Panc1 (cell line): Measurements from ENCODE around the gene KRT13. TPM values are rescaled to one million over a fixed set of nuclear protein-coding genes. Genes with fewer than 3 reads are reported as not detected.
A peak's percentile ranks its signal among the peaks of the same experiment; 100 is the strongest.

Experiments
- ATAC-seq: fragments of 200-7000 bp; cut with Tn5 transposase; 2 replicates; pipeline ENCODE4 v1.9.1; 2020; ENCODE audit warnings: mild to moderate bottlenecking, moderate library complexity
- BruUV-seq: library from RNA; stranded (reverse); fragments of 400-500 nt; replicated peaks from 2 replicates; lab custom pipeline; 2021; lab: Mats Ljungman, UMichigan
- CTCF ChIA-PET: fragments of 300-600 bp; sonication (Branson Sonifier 250); formaldehyde crosslinking; loops from one replicate; lab custom pipeline; 2022; ENCODE audit warnings: antibody characterized with exemption; lab: Charles Lee
- POLR2A ChIA-PET: fragments of 300-600 bp; sonication (Branson Sonifier 250); formaldehyde crosslinking; loops from one replicate; lab custom pipeline; 2022; ENCODE audit warnings: antibody characterized with exemption; lab: Charles Lee
- DNase-seq: peaks from one replicate; pipeline ENCODE4 v3.0.0-alpha.2; 2010; ENCODE audit warnings: low read depth, low spot score
- H3K27ac ChIP-seq: 2 replicates; pipeline ENCODE4 v1.5.1; 2011; ENCODE audit warnings: mild to moderate bottlenecking, low read length, inconsistent platforms
- H3K27me3 ChIP-seq: fragments of 200-500 bp; sonication (Bioruptor generic); 2 replicates; pipeline ENCODE4 v1.6.0; 2014; ENCODE audit warnings: low read length, inconsistent platforms; ENCODE audit not compliant: control insufficient read depth, insufficient read depth
- H3K36me3 ChIP-seq: fragments of 200-500 bp; sonication (Bioruptor generic); 2 replicates; pipeline ENCODE4 v1.5.1; 2014; ENCODE audit warnings: inconsistent platforms, mild to moderate bottlenecking, low read length, moderate library complexity; ENCODE audit not compliant: control insufficient read depth, insufficient read depth
- H3K4me1 ChIP-seq: 2 replicates; pipeline ENCODE4 v1.5.1; 2011; ENCODE audit warnings: inconsistent platforms, mild to moderate bottlenecking, low read length, moderate library complexity; ENCODE audit not compliant: control insufficient read depth, insufficient read depth
- H3K4me3 ChIP-seq, 2 experiments: 2 replicates each; pipeline ENCODE4 v1.5.1; 2011 to 2012; ENCODE audit warnings: low read depth in 2 of 2, low read length in 2 of 2, mild to moderate bottlenecking in 2 of 2, inconsistent platforms in 1 of 2, moderate library complexity in 1 of 2
- H3K9me3 ChIP-seq: fragments of 200-500 bp; sonication (Bioruptor generic); 2 replicates; pipeline ENCODE4 v1.5.1; 2014; ENCODE audit warnings: low read depth, mild to moderate bottlenecking, inconsistent platforms, low read length, moderate library complexity; ENCODE audit not compliant: control insufficient read depth, insufficient read depth
- POLR2AphosphoS5 ChIP-seq: IDR thresholded peaks from 2 replicates; pipeline ENCODE4 v1.6.1; 2012; ENCODE audit warnings: mild to moderate bottlenecking, low read depth, low read length, moderate library complexity
- SIN3A ChIP-seq: IDR thresholded peaks from 2 replicates; pipeline ENCODE4 v1.6.1; 2012; ENCODE audit warnings: low read depth, mild to moderate bottlenecking, low read length, moderate library complexity, borderline replicate concordance; ENCODE audit not compliant: insufficient read depth
- TCF7L2 ChIP-seq: IDR thresholded peaks from 2 replicates; pipeline ENCODE4 v1.6.1; 2011; ENCODE audit warnings: mild to moderate bottlenecking, low read depth, low read length, inconsistent platforms
- in situ Hi-C: cut with HindIII; loops from 2 replicates; pipeline ENCODE4 v1.10.0; 2016; ENCODE audit warnings: low sequenced_read_pairs, low pct_unique_long_range_greater_than_20kb
- intact Hi-C: fragments of 100-400 bp; cut with micrococcal nuclease; formaldehyde crosslinking; loops from one replicate; pipeline ENCODE4 v1.10.0; 2022; ENCODE audit not compliant: unreplicated experiment
- total RNA-seq: library from RNA; stranded (reverse); gene quantifications from one replicate; pipeline ENCODE4 v1.2.1, GENCODE V29; 2021; ENCODE audit not compliant: unreplicated experiment
- TF ChIP-seq, protein P1 (sequence below): fragments of 450-650 bp; IDR thresholded peaks from 2 replicates; pipeline ENCODE4 v1.5.1; 2017; ENCODE audit warnings: mild to moderate bottlenecking
- TF ChIP-seq, protein P2 (sequence below), 2 experiments: IDR thresholded peaks; 2 replicates each; pipeline ENCODE4 v1.6.1; 2011 to 2012; ENCODE audit warnings: low read depth in 2 of 2, control low read depth in 1 of 2, low read length in 1 of 2, mild to moderate bottlenecking in 1 of 2, moderate library complexity in 1 of 2; ENCODE audit not compliant: insufficient read depth in 1 of 2

Gene KRT13
- total RNA-seq, 1 experiment from 2014 or later, result 0.36 TPM

DNA sequence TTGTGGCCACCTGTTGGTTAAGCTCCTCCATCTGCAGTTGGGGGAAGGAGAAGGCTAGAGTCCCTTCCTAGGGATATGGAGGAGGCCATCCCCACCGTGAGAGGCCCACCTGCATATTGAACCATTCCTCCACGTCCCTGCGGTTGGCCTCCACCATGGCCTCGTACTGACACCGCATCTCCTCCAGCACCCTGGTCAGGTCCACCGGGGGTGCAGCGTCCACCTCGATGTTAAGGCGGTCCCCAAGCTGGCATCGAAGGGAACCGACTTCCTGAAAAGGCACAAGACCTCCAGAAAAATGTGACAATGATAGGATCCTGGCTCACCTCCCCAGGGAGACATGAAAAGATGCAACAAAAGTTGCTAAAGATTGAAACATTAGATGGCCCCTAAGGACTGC is 41.2 kb downstream of the KRT13 start:
- ChIA-PET POLR2A (interaction anchor here (0.7 kb wide), 1 partner anchor 10 kb away, joined by 3 read pairs; no protein-coding TSS in a partner anchor), CTCF (no interaction called here)
- no peak for ATAC-seq
- Histone ChIP-seq H3K4me1 (peaks cover 17% of the 10 kb centered on the region), H3K9me3 (peaks cover 8% of the 10 kb centered on the region; the same call in 1 of the 2 replicates), H3K4me3 (no peak overlapping the region), H3K27ac (peak overlapping the region; percentile 85), H3K27me3 (no peaks in the 10 kb centered on the region), H3K36me3 (no peaks in the 10 kb centered on the region)
- in situ Hi-C loops, result no loop called here
- no peak for DNase-seq
- intact Hi-C loops, result no loop called here
- BruUV-seq, result no TSS peak
- TF ChIP-seq, protein P1, sequence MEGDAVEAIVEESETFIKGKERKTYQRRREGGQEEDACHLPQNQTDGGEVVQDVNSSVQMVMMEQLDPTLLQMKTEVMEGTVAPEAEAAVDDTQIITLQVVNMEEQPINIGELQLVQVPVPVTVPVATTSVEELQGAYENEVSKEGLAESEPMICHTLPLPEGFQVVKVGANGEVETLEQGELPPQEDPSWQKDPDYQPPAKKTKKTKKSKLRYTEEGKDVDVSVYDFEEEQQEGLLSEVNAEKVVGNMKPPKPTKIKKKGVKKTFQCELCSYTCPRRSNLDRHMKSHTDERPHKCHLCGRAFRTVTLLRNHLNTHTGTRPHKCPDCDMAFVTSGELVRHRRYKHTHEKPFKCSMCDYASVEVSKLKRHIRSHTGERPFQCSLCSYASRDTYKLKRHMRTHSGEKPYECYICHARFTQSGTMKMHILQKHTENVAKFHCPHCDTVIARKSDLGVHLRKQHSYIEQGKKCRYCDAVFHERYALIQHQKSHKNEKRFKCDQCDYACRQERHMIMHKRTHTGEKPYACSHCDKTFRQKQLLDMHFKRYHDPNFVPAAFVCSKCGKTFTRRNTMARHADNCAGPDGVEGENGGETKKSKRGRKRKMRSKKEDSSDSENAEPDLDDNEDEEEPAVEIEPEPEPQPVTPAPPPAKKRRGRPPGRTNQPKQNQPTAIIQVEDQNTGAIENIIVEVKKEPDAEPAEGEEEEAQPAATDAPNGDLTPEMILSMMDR, result no peak
- no peak for TF ChIP-seq TCF7L2
- TF ChIP-seq, protein P2, sequence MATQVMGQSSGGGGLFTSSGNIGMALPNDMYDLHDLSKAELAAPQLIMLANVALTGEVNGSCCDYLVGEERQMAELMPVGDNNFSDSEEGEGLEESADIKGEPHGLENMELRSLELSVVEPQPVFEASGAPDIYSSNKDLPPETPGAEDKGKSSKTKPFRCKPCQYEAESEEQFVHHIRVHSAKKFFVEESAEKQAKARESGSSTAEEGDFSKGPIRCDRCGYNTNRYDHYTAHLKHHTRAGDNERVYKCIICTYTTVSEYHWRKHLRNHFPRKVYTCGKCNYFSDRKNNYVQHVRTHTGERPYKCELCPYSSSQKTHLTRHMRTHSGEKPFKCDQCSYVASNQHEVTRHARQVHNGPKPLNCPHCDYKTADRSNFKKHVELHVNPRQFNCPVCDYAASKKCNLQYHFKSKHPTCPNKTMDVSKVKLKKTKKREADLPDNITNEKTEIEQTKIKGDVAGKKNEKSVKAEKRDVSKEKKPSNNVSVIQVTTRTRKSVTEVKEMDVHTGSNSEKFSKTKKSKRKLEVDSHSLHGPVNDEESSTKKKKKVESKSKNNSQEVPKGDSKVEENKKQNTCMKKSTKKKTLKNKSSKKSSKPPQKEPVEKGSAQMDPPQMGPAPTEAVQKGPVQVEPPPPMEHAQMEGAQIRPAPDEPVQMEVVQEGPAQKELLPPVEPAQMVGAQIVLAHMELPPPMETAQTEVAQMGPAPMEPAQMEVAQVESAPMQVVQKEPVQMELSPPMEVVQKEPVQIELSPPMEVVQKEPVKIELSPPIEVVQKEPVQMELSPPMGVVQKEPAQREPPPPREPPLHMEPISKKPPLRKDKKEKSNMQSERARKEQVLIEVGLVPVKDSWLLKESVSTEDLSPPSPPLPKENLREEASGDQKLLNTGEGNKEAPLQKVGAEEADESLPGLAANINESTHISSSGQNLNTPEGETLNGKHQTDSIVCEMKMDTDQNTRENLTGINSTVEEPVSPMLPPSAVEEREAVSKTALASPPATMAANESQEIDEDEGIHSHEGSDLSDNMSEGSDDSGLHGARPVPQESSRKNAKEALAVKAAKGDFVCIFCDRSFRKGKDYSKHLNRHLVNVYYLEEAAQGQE (IDR thresholded peaks at IDR 0.05; ENCODE audit: insufficient read depth in 1 of 2, low read depth in 2 of 2, low read length in 1 of 2), result peak in 1 of 2 experiments; percentile 53; a peak in 1 of 4 replicates
- TF ChIP-seq POLR2AphosphoS5, result no peak
- TF ChIP-seq SIN3A, result no peak

DNA sequence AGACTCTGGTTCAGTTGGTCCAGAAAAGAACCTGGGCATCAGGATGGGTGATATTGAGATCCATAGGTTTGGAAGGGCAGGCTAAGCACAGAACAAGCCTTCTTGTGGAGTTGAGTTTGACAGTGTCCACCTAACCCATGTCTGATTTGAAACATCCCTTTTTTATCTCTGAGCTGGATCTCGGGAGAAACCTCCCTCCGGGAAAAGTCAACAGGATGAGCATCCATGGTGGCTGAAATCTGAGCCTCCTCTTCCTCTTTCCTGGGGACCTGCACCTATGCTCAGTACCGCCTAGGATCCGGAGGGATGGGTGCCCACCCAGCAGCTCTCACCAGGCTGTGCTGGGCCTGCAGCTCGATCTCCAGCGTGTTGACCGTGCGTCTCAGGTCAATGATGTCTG is 41.7 kb downstream of the KRT13 start:
- in situ Hi-C loops, result no loop called here
- H3K4me3 ChIP-seq, result no peak overlapping the region
- intact Hi-C loops, result no loop called here
- POLR2A ChIA-PET, result interaction anchor here (0.7 kb wide), 1 partner anchor 10 kb away, joined by 3 read pairs; no protein-coding TSS in a partner anchor
- BruUV-seq, result no TSS peak
- no peak for DNase-seq
- TF ChIP-seq, protein P2 (IDR thresholded peaks at IDR 0.05; ENCODE audit: insufficient read depth in 1 of 2, low read depth in 2 of 2, low read length in 1 of 2), result no peak
- TF ChIP-seq SIN3A (no peak), TCF7L2 (no peak), POLR2AphosphoS5 (no peak)
- TF ChIP-seq, protein P1, result no peak
- H3K27me3 ChIP-seq, result no peaks in the 10 kb centered on the region
- CTCF ChIA-PET, result no interaction called here
- ATAC-seq, result no peak
- peaks cover 17% of the 10 kb centered on the region for H3K4me1 ChIP-seq
- peak overlapping the region; percentile 85 for H3K27ac ChIP-seq
- H3K36me3 ChIP-seq, result no peaks in the 10 kb centered on the region
- peaks cover 5% of the 10 kb centered on the region; the same call in 1 of the 2 replicates for H3K9me3 ChIP-seq
